ENCODE measurements around the gene KRT12.

Gene KRT12

GRCh38 chr17:40813804-40814203, 53.2 kb downstream of the KRT12 start:
- peaks cover 29% of the 10 kb centered on the region for H3K27me3 ChIP-seq (ENCODE audit: control insufficient read depth, insufficient read depth, low read length)
- H3K9me3 ChIP-seq (ENCODE audit: control insufficient read depth, insufficient read depth, low read length), result no peaks in the 10 kb centered on the region
- no peak overlapping the region for H3K27ac ChIP-seq (ENCODE audit: low read depth, low read length)

GRCh38 chr17:40812639-40813038, 54.4 kb downstream of the KRT12 start:
- no peaks in the 10 kb centered on the region for H3K9me3 ChIP-seq (ENCODE audit: control insufficient read depth, insufficient read depth, low read length)

More at GRCh38 chr17:40813804-40814203, 53.2 kb downstream of the KRT12 start:
- Histone ChIP-seq H3K4me1 (ENCODE audit: control insufficient read depth, insufficient read depth, low read length) (peaks cover 5% of the 10 kb centered on the region; the same call in 1 of the 2 replicates), H3K36me3 (ENCODE audit: control insufficient read depth, insufficient read depth, low read length) (peaks cover 7% of the 10 kb centered on the region), H3K9ac (ENCODE audit: low read depth, low read length) (no peak overlapping the region), H3K4me3 (ENCODE audit: low read depth, low read length) (no peak overlapping the region)

More at GRCh38 chr17:40812639-40813038, 54.4 kb downstream of the KRT12 start:
- peaks cover 32% of the 10 kb centered on the region for H3K27me3 ChIP-seq (ENCODE audit: control insufficient read depth, insufficient read depth, low read length)
- no peak overlapping the region for H3K27ac ChIP-seq (ENCODE audit: low read depth, low read length)
- no peak overlapping the region for H3K4me3 ChIP-seq (ENCODE audit: low read depth, low read length)
- peaks cover 6% of the 10 kb centered on the region for H3K36me3 ChIP-seq (ENCODE audit: control insufficient read depth, insufficient read depth, low read length)
- H3K4me1 ChIP-seq (ENCODE audit: control insufficient read depth, insufficient read depth, low read length), result no peaks in the 10 kb centered on the region
- no peak overlapping the region for H3K9ac ChIP-seq (ENCODE audit: low read depth, low read length)

All from HUES48 (cell line).